ENCODE results near the gene FBLN5.

DNA sequence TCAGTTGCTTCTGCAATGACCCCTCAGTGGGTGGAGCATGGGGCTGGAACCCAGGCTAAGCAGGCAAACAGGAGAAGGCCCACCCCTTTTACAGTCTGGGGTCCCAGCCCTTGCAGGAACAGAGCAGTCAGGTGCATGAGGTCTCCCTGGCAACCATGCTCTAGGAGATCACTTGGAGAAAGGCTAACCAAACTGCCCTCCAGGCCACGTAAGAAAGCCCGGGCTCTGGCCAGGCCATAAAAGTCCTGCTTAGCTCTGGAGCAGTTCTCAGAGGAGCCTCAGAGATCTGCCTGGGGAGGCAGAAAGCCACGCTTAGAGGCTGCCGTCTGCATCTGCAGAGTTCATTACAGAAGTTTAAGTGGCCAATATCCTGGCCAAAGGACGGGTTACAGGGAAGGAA, 65.1 kb downstream of the FBLN5 start:
- TF ChIP-seq POLR2A (IDR thresholded peaks at IDR 0.05): no peak
- TF ChIP-seq, protein P1, sequence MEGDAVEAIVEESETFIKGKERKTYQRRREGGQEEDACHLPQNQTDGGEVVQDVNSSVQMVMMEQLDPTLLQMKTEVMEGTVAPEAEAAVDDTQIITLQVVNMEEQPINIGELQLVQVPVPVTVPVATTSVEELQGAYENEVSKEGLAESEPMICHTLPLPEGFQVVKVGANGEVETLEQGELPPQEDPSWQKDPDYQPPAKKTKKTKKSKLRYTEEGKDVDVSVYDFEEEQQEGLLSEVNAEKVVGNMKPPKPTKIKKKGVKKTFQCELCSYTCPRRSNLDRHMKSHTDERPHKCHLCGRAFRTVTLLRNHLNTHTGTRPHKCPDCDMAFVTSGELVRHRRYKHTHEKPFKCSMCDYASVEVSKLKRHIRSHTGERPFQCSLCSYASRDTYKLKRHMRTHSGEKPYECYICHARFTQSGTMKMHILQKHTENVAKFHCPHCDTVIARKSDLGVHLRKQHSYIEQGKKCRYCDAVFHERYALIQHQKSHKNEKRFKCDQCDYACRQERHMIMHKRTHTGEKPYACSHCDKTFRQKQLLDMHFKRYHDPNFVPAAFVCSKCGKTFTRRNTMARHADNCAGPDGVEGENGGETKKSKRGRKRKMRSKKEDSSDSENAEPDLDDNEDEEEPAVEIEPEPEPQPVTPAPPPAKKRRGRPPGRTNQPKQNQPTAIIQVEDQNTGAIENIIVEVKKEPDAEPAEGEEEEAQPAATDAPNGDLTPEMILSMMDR (IDR thresholded peaks at IDR 0.05): no peak
